Thoracic aorta (tissue), 2 donors: ENCODE results near the gene SAC3D1. TPM values are rescaled to one million over a fixed set of nuclear protein-coding genes. Genes with fewer than 3 reads are reported as not detected.

Source experiments
- ATAC-seq: fragments of 150-250 bp; one replicate; pipeline ENCODE4 v1.8.0; 2017; ENCODE audit warnings: low read depth; ENCODE audit not compliant: insufficient number of reproducible peaks, low FRiP score
- DNase-seq: peaks from one replicate; pipeline ENCODE4 v3.0.0-alpha.2; 2020; ENCODE audit warnings: low spot score
- H3K27ac ChIP-seq, 2 donors: fragments of 200-600 bp; sonication (generic); 1 replicate in 1 of 2; 2 replicates in 1 of 2; pipeline ENCODE4 v1.5.1; 2016; ENCODE audit warnings: mild to moderate bottlenecking in 2 of 2, moderate library complexity in 2 of 2
- H3K27me3 ChIP-seq: fragments of 200-600 bp; sonication (generic); replicated peaks from 2 replicates; pipeline ENCODE4 v1.6.0; 2016; ENCODE audit warnings: mild to moderate bottlenecking; ENCODE audit not compliant: insufficient read depth
- H3K36me3 ChIP-seq: fragments of 200-600 bp; sonication (generic); one replicate; pipeline ENCODE4 v1.5.1; 2016
- H3K4me1 ChIP-seq, 2 donors: fragments of 200-600 bp; sonication (generic); 1 replicate in 1 of 2; 2 replicates in 1 of 2; pipeline versions ENCODE4 v1.5.1 to v1.6.0; 2016; ENCODE audit warnings: low read depth in 2 of 2, mild to moderate bottlenecking in 1 of 2; ENCODE audit not compliant: control insufficient read depth in 1 of 2
- H3K4me3 ChIP-seq: fragments of 200-600 bp; sonication (generic); 2 replicates; pipeline ENCODE4 v1.5.1; 2016; ENCODE audit warnings: mild to moderate bottlenecking
- H3K9me3 ChIP-seq: fragments of 200-600 bp; sonication (generic); 2 replicates; pipeline ENCODE4 v1.5.1; 2016
- total RNA-seq, 2 donors: library from RNA; depleted of rRNA; stranded (reverse); fragments of >200 nt; gene quantifications; one replicate each; pipeline versions ENCODE4 v1.1.0 to v1.2.3, GENCODE V29; 2016
- TF ChIP-seq, protein P1 (sequence below): fragments of 200-600 bp; sonication (generic); IDR thresholded peaks from one replicate; pipeline ENCODE4 v1.5.1; 2019; ENCODE audit warnings: antibody characterized with exemption

Gene SAC3D1
- total RNA-seq, 2 donors from 2014 or later, result 4.7 to 18.0 TPM

DNA sequence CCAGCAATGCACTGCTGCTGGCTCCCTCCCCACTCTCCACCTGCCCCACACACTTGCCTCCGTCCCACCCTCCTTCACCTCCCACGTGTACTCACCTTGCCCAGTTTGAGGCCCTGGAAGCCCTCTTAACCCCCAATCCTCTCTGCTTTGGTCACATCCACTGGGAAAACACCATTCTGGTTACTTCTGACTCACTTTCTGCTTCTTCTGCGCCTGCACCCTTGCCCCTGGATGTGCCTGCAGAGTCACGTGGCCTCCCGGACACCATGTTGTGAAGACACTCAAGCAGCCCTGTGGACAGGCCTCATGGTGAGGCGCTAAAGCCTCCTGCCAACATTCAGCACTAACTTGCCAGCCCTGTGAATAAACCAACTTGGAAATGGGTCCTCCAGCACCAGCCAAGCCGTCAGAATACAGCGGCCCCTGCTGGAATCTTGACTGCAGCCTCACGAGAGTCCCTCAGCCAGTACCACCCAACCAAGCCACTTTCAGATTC lies 20.0 kb downstream of the SAC3D1 start:
- no peak overlapping the region for H3K4me3 ChIP-seq
- no peaks in the 10 kb centered on the region for H3K4me1 ChIP-seq
- H3K27ac ChIP-seq, result no peak overlapping the region
- H3K9me3 ChIP-seq, result no peaks in the 10 kb centered on the region
- H3K27me3 ChIP-seq, result no peaks in the 10 kb centered on the region
- no peaks in the 10 kb centered on the region for H3K36me3 ChIP-seq
- DNase-seq (no peak), ATAC-seq (no peak)
- TF ChIP-seq, protein P1, sequence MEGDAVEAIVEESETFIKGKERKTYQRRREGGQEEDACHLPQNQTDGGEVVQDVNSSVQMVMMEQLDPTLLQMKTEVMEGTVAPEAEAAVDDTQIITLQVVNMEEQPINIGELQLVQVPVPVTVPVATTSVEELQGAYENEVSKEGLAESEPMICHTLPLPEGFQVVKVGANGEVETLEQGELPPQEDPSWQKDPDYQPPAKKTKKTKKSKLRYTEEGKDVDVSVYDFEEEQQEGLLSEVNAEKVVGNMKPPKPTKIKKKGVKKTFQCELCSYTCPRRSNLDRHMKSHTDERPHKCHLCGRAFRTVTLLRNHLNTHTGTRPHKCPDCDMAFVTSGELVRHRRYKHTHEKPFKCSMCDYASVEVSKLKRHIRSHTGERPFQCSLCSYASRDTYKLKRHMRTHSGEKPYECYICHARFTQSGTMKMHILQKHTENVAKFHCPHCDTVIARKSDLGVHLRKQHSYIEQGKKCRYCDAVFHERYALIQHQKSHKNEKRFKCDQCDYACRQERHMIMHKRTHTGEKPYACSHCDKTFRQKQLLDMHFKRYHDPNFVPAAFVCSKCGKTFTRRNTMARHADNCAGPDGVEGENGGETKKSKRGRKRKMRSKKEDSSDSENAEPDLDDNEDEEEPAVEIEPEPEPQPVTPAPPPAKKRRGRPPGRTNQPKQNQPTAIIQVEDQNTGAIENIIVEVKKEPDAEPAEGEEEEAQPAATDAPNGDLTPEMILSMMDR, result no peak

DNA sequence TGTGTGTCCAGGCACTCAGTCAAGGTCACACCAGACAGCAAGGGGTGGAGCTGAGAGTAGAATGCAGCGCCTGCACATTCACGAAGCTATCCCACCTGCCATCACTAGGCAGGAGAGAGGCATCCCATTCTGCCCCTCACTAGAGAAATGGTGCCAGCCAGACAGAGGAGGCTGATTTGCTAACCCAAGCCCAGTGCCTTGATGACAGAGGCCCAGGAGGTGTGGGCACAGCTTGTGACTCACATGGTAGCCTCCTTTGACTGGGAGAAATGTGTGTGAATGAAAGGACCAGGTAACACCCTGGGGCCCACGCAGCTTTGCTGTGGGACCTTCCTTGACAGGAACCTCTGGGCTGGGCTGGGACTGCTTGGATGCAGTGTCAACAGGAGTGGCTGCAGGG lies 22.5 kb downstream of the SAC3D1 start:
- ATAC-seq, result no peak
- H3K9me3 ChIP-seq, result no peaks in the 10 kb centered on the region
- no peak overlapping the region for H3K4me3 ChIP-seq
- H3K27ac ChIP-seq, result no peak overlapping the region
- no peaks in the 10 kb centered on the region for H3K36me3 ChIP-seq
- H3K27me3 ChIP-seq, result no peaks in the 10 kb centered on the region
- no peak for DNase-seq
- H3K4me1 ChIP-seq, result no peaks in the 10 kb centered on the region
- TF ChIP-seq, protein P1, result no peak

- TF ChIP-seq, protein P1, result no peak
- DNase-seq, result no peak
- Histone ChIP-seq H3K27ac (no peak overlapping the region), H3K9me3 (no peaks in the 10 kb centered on the region), H3K36me3 (no peaks in the 10 kb centered on the region), H3K27me3 (no peaks in the 10 kb centered on the region), H3K4me1 (no peaks in the 10 kb centered on the region), H3K4me3 (no peak overlapping the region)
- ATAC-seq, result no peak
These were observed 23.8 kb downstream of the SAC3D1 start for GRCh38 chr11:65064847-65065240.

- ATAC-seq, result no peak
- TF ChIP-seq, protein P1, result no peak
These were observed 24.8 kb downstream of the SAC3D1 start for GRCh38 chr11:65065851-65066250.

GRCh38 chr11:65066315-65066714 lies 25.3 kb downstream of the SAC3D1 start:
- Histone ChIP-seq H3K27ac (no peak overlapping the region), H3K4me1 (no peaks in the 10 kb centered on the region), H3K9me3 (no peaks in the 10 kb centered on the region), H3K36me3 (no peaks in the 10 kb centered on the region), H3K27me3 (no peaks in the 10 kb centered on the region), H3K4me3 (no peak overlapping the region)
- ATAC-seq, result no peak
- DNase-seq, result no peak
- TF ChIP-seq, protein P1, result no peak

More at GRCh38 chr11:65065851-65066250, 24.8 kb downstream of the SAC3D1 start:
- H3K27ac ChIP-seq, result no peak overlapping the region
- no peak overlapping the region for H3K4me3 ChIP-seq
- no peaks in the 10 kb centered on the region for H3K4me1 ChIP-seq
- DNase-seq, result no peak
- H3K36me3 ChIP-seq, result no peaks in the 10 kb centered on the region
- H3K27me3 ChIP-seq, result no peaks in the 10 kb centered on the region
- no peaks in the 10 kb centered on the region for H3K9me3 ChIP-seq
